ENCODE measurements around the gene IRX4. TPM values are rescaled to one million over a fixed set of nuclear protein-coding genes. Genes with fewer than 3 reads are reported as not detected.

The IRX4 gene
- total and polyA plus RNA-seq, 9 of the 15 experiments (the other 6 are each of a cell fraction or from before 2014, with no cell fraction given), result not detected

DNA sequence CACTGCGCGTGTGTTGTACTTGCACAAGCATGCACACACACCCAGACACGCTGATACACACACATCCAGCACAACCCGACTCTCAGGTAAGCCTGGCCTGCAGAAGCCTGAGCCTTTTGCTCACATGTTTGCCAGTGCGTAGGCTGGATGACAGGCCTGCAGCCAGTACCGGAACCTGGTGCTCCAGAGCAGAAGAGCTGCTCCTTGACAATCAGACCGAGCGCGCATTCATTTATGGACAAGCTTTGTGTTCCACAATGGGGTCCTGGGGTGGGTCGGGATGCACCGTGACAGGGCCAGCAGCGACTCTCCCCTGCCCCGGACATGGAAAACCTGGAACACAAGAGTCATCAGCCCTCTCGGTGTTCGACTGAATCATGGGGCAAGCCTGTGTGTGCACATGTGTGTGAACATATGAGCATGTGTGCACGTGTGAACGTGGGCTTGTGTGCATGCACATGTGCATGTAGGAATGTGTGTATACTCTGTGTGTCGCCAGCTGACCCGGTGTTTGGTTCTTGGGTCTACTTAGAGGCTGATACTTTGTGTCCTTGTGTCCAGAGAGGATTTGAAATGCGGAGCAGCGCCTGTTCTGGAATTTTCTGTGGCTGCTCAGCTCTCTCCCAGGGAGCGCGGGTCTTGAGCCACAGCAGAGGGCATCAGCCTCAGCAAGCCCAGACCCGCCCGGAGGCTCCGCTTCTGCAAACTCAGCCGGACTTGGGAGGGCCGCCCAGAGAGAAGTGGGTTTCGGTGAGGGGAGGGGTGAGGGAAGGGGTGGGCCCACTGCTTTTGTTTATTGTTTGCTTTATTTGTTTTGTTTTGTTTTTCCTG, 32.2 kb downstream of the IRX4 start:
- in situ Hi-C loops (cut with MboI) (no loop called here), intact Hi-C loops (cut with micrococcal nuclease) (no loop called here)
- Histone ChIP-seq H3K4me3 (no peak overlapping the region), H3K79me2 (ENCODE audit: control insufficient read depth, insufficient read depth, low read length) (no peaks in the 10 kb centered on the region), H3K36me3 (ENCODE audit: control insufficient read depth, insufficient read depth, low read length) (no peaks in the 10 kb centered on the region), H4K20me1 (replicated peaks; ENCODE audit: control insufficient read depth, insufficient read depth, low read length) (peaks cover 21% of the 10 kb centered on the region), H3K27ac (ENCODE audit: extremely low read depth, low read depth, low read length) (no peak overlapping the region), H3K27me3 (ENCODE audit: control insufficient read depth in 2 of 2, insufficient read depth in 2 of 2, low read length in 2 of 2) (peaks cover 52 to 83% of the 10 kb centered on the region in 2 experiments), H3K4me2 (ENCODE audit: insufficient read depth, low read length) (no peak overlapping the region), H3K4me1 (replicated peaks in 1 of 2; ENCODE audit: control insufficient read depth in 2 of 2, insufficient read depth in 2 of 2, low read length in 2 of 2) (no peaks in the 10 kb centered on the region), H3K9ac (ENCODE audit: insufficient read depth in 1 of 2, low read depth in 2 of 2, low read length in 2 of 2) (no peak overlapping the region), H3K9me3 (replicated peaks; ENCODE audit: control insufficient read depth, insufficient read depth, low read depth, low read length) (no peaks in the 10 kb centered on the region), H2AFZ (ENCODE audit: low read depth, low read length) (no peak overlapping the region), H3K9me1 (ENCODE audit: control insufficient read depth, insufficient read depth, low read length) (no peaks in the 10 kb centered on the region)
- CTCF ChIA-PET (ENCODE audit: low intra/inter-chr PET ratio), result no interaction called here
- POLR2A ChIA-PET, result no interaction called here
- FAIRE-seq (no peak), DNase-seq (ENCODE audit: extremely low read depth in 1 of 4, low spot score in 3 of 4) (no peak), ATAC-seq (no peak)
- BruUV-seq (replicated peaks), result no TSS peak
- WGBS (ENCODE audit: insufficient coverage, low coverage, missing lambda C conversion rate), result 12% methylated on average over 29 of the region's 29 CpGs
- no peak for TF ChIP-seq RCOR1 (IDR thresholded peaks at IDR 0.05; ENCODE audit: borderline replicate concordance in 1 of 2, low read depth in 2 of 2, low read length in 2 of 2)
- TF ChIP-seq FOXK1 (CRISPR knock-in tag; IDR thresholded peaks at IDR 0.05; ENCODE audit: borderline replicate concordance), result no peak
- TF ChIP-seq OTX1 (CRISPR knock-in tag; IDR thresholded peaks at IDR 0.05), result no peak
- TF ChIP-seq TBP (optimal IDR thresholded peaks at IDR 0.05; ENCODE audit: low read depth, low read length), result no peak
- TF ChIP-seq POLR3A (IDR thresholded peaks at IDR 0.05; ENCODE audit: borderline replicate concordance, extremely low read depth, insufficient read depth, insufficient read length), result no peak
- TF ChIP-seq, protein P1, sequence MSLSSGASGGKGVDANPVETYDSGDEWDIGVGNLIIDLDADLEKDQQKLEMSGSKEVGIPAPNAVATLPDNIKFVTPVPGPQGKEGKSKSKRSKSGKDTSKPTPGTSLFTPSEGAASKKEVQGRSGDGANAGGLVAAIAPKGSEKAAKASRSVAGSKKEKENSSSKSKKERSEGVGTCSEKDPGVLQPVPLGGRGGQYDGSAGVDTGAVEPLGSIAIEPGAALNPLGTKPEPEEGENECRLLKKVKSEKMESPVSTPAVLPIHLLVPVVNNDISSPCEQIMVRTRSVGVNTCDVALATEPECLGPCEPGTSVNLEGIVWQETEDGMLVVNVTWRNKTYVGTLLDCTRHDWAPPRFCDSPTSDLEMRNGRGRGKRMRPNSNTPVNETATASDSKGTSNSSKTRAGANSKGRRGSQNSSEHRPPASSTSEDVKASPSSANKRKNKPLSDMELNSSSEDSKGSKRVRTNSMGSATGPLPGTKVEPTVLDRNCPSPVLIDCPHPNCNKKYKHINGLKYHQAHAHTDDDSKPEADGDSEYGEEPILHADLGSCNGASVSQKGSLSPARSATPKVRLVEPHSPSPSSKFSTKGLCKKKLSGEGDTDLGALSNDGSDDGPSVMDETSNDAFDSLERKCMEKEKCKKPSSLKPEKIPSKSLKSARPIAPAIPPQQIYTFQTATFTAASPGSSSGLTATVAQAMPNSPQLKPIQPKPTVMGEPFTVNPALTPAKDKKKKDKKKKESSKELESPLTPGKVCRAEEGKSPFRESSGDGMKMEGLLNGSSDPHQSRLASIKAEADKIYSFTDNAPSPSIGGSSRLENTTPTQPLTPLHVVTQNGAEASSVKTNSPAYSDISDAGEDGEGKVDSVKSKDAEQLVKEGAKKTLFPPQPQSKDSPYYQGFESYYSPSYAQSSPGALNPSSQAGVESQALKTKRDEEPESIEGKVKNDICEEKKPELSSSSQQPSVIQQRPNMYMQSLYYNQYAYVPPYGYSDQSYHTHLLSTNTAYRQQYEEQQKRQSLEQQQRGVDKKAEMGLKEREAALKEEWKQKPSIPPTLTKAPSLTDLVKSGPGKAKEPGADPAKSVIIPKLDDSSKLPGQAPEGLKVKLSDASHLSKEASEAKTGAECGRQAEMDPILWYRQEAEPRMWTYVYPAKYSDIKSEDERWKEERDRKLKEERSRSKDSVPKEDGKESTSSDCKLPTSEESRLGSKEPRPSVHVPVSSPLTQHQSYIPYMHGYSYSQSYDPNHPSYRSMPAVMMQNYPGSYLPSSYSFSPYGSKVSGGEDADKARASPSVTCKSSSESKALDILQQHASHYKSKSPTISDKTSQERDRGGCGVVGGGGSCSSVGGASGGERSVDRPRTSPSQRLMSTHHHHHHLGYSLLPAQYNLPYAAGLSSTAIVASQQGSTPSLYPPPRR (CRISPR knock-in tag; IDR thresholded peaks at IDR 0.05; ENCODE audit: borderline replicate concordance), result no peak
- no peak for TF ChIP-seq NR2F6 (CRISPR knock-in tag; IDR thresholded peaks at IDR 0.05)
- TF ChIP-seq SREBF2 (CRISPR knock-in tag; IDR thresholded peaks at IDR 0.05), result no peak
- no peak for TF ChIP-seq MYNN (IDR thresholded peaks at IDR 0.05)
- TF ChIP-seq MYNN (CRISPR knock-in tag; IDR thresholded peaks at IDR 0.05), result no peak
- TF ChIP-seq CREB3 (tag; conservative IDR thresholded peaks at IDR 0.05; ENCODE audit: low read depth), result no peak
- TF ChIP-seq THRB (CRISPR knock-in tag; conservative IDR thresholded peaks at IDR 0.05), result no peak
- no peak for TF ChIP-seq TAF1 (IDR thresholded peaks at IDR 0.05; ENCODE audit: control insufficient read depth, extremely low read depth, insufficient read depth, low read length, severe bottlenecking)
- no peak for TF ChIP-seq CTBP1 (IDR thresholded peaks at IDR 0.05; ENCODE audit: borderline replicate concordance)
- TF ChIP-seq PTBP1 (IDR thresholded peaks at IDR 0.05; ENCODE audit: low read depth, low read length), result no peak

Measured in K562 (cell line).